Calu3 (cell line): ENCODE data around the gene TRMU. TPM values are rescaled to one million over a fixed set of nuclear protein-coding genes. Genes with fewer than 3 reads are reported as not detected.

Experiments used
- BruUV-seq: library from RNA; stranded (reverse); fragments of 400-500 nt; replicated peaks from 2 replicates; lab custom pipeline; 2021; lab: Mats Ljungman, UMichigan
- CTCF ChIA-PET: fragments of 300-600 bp; sonication (Branson Sonifier 250); formaldehyde crosslinking; loops from one replicate; lab custom pipeline; 2022; ENCODE audit warnings: antibody characterized with exemption; lab: Charles Lee
- DNase-seq: peaks from one replicate; pipeline ENCODE4 v3.0.0; 2022
- H3K27ac Mint-ChIP-seq: one replicate; pipeline ENCODE4 v1.8.0; 2022; ENCODE audit warnings: mixed read lengths; ENCODE audit not compliant: unreplicated experiment
- H3K27me3 Mint-ChIP-seq: one replicate; pipeline ENCODE4 v1.8.0; 2022; ENCODE audit warnings: mixed read lengths; ENCODE audit not compliant: unreplicated experiment
- H3K36me3 Mint-ChIP-seq: one replicate; pipeline ENCODE4 v1.8.0; 2022; ENCODE audit warnings: mild to moderate bottlenecking, moderate library complexity, mixed read lengths; ENCODE audit not compliant: insufficient read depth, unreplicated experiment
- H3K4me1 Mint-ChIP-seq: one replicate; pipeline ENCODE4 v1.8.0; 2022; ENCODE audit warnings: mild to moderate bottlenecking, low read depth, mixed read lengths; ENCODE audit not compliant: unreplicated experiment
- H3K4me3 Mint-ChIP-seq: one replicate; pipeline ENCODE4 v1.8.0; 2022; ENCODE audit warnings: mild to moderate bottlenecking, low read depth, moderate library complexity, mixed read lengths; ENCODE audit not compliant: unreplicated experiment
- H3K9me3 Mint-ChIP-seq: one replicate; pipeline ENCODE4 v1.8.0; 2022; ENCODE audit warnings: low read depth, mixed read lengths; ENCODE audit not compliant: unreplicated experiment
- CTCF ChIP-seq: fragments of 200-600 bp; IDR thresholded peaks from one replicate; pipeline ENCODE4 v1.8.0; 2022; ENCODE audit warnings: antibody characterized with exemption; ENCODE audit not compliant: unreplicated experiment
- intact Hi-C: fragments of 100-400 bp; cut with micrococcal nuclease; formaldehyde crosslinking; loops from one replicate; pipeline ENCODE4 v1.10.0; 2022; ENCODE audit not compliant: unreplicated experiment
- total RNA-seq: library from RNA; stranded (reverse); gene quantifications from 2 replicates; pipeline ENCODE4 v1.2.3, GENCODE V29; 2022

TRMU gene
- total RNA-seq, 1 experiment from 2014 or later, result 79.6 TPM

- Mint-ChIP-seq H3K4me3 (no peak overlapping the region), H3K27me3 (no peaks in the 10 kb centered on the region), H3K36me3 (peaks cover 69% of the 10 kb centered on the region), H3K4me1 (peaks cover 10% of the 10 kb centered on the region), H3K27ac (no peak overlapping the region), H3K9me3 (no peaks in the 10 kb centered on the region)
- CTCF ChIA-PET, result interaction anchor here (0.6 kb wide), 1 partner anchor 197 kb away, joined by 4 read pairs; no protein-coding TSS in a partner anchor
- intact Hi-C loops, result no loop called here
- no peak for DNase-seq
- no TSS peak for BruUV-seq
- no peak for TF ChIP-seq CTCF
Measured at GRCh38 chr22:46340676-46341075, 5.2 kb downstream of the TRMU start.

- Mint-ChIP-seq H3K4me3 (no peak overlapping the region), H3K9me3 (no peaks in the 10 kb centered on the region), H3K27me3 (no peaks in the 10 kb centered on the region), H3K4me1 (no peaks in the 10 kb centered on the region), H3K36me3 (peaks cover 74% of the 10 kb centered on the region), H3K27ac (no peak overlapping the region)
- intact Hi-C loops, result no loop called here
- TF ChIP-seq CTCF, result no peak
- DNase-seq, result no peak
- BruUV-seq, result no TSS peak
- CTCF ChIA-PET, result no interaction called here
Measured at GRCh38 chr22:46346680-46347405, 11.3 kb downstream of the TRMU start.

GRCh38 chr22:46347646-46348045 lies 12.1 kb downstream of the TRMU start:
- peaks cover 3% of the 10 kb centered on the region for H3K4me1 Mint-ChIP-seq
- CTCF ChIA-PET, result no interaction called here
- peaks cover 78% of the 10 kb centered on the region for H3K36me3 Mint-ChIP-seq
- intact Hi-C loops, result no loop called here
- no peak for DNase-seq
- H3K9me3 Mint-ChIP-seq, result no peaks in the 10 kb centered on the region
- H3K27me3 Mint-ChIP-seq, result no peaks in the 10 kb centered on the region
- no peak for TF ChIP-seq CTCF
- no peak overlapping the region for H3K4me3 Mint-ChIP-seq
- H3K27ac Mint-ChIP-seq, result no peak overlapping the region
- BruUV-seq, result no TSS peak

GRCh38 chr22:46348099-46348695 lies 12.7 kb downstream of the TRMU start:
- CTCF ChIA-PET, result no interaction called here
- DNase-seq, result no peak
- BruUV-seq, result no TSS peak
- TF ChIP-seq CTCF, result no peak
- Mint-ChIP-seq H3K36me3 (peaks cover 78% of the 10 kb centered on the region), H3K27me3 (no peaks in the 10 kb centered on the region), H3K9me3 (no peaks in the 10 kb centered on the region), H3K4me1 (peaks cover 8% of the 10 kb centered on the region), H3K4me3 (no peak overlapping the region), H3K27ac (no peak overlapping the region)
- intact Hi-C loops, result no loop called here
